RWPE2 (cell line): ENCODE data around the gene ELP1.
A peak's percentile ranks its signal among the peaks of the same experiment; 100 is the strongest.

Experiments
- ATAC-seq: fragments of 200-7000 bp; cut with Tn5 transposase; 3 replicates; pipeline ENCODE4 v1.9.1; 2021; ENCODE audit warnings: low read depth
- DNase-seq: peaks from one replicate; pipeline ENCODE4 v3.0.0-alpha.2; 2020; ENCODE audit warnings: low spot score
- H3K27ac ChIP-seq: fragments of 450-650 bp; 2 replicates; pipeline ENCODE4 v1.5.1; 2017; ENCODE audit warnings: mild to moderate bottlenecking; ENCODE audit not compliant: poor library complexity, severe bottlenecking
- H3K27me3 ChIP-seq: fragments of 250-450 bp; sonication (Bioruptor Pico); 2 replicates; pipeline ENCODE4 v1.5.1; 2021; ENCODE audit warnings: mild to moderate bottlenecking, moderate library complexity; ENCODE audit not compliant: insufficient read depth, poor library complexity, severe bottlenecking
- H3K36me3 ChIP-seq: fragments of 250-450 bp; sonication (Bioruptor Pico); 2 replicates; pipeline ENCODE4 v1.5.1; 2020; ENCODE audit warnings: low read depth, mild to moderate bottlenecking, moderate library complexity
- H3K4me1 ChIP-seq: fragments of 250-450 bp; sonication (Bioruptor Pico); 2 replicates; pipeline ENCODE4 v1.5.1; 2021; ENCODE audit warnings: mild to moderate bottlenecking, moderate library complexity; ENCODE audit not compliant: insufficient read depth, poor library complexity, severe bottlenecking
- H3K4me3 ChIP-seq: fragments of 250-450 bp; sonication (Bioruptor Pico); 2 replicates; pipeline ENCODE4 v1.5.1; 2021; ENCODE audit warnings: mild to moderate bottlenecking, moderate library complexity; ENCODE audit not compliant: severe bottlenecking
- H3K9me3 ChIP-seq: fragments of 250-450 bp; sonication (Bioruptor Pico); 2 replicates; pipeline ENCODE4 v1.5.1; 2021; ENCODE audit warnings: mild to moderate bottlenecking, moderate library complexity; ENCODE audit not compliant: severe bottlenecking
- TF ChIP-seq, protein P1 (sequence below): fragments of 450-650 bp; IDR thresholded peaks from one replicate; pipeline ENCODE4 v1.5.1; 2017; ENCODE audit warnings: mild to moderate bottlenecking, moderate library complexity; ENCODE audit not compliant: poor library complexity, severe bottlenecking

ELP1 gene

DNA sequence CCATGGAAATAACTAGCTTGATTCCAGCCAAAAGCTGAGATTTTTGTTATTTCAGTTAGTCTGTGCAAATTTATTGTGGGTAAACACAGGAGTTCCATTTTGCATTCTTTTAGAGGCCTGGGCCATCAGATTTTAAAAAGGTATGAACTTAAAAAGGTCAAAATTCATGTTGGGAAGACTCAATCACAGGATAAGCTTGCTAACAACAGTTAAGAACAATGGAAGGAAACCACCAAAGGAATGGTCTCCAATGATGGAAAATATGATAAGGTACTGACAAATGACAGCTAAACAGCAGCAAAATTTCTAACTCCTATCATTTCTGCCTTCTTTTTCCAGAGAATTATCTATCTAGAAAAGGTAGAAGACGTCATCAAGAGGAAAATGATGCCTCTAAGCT lies 16.2 kb upstream of the ELP1 start:
- H3K36me3 ChIP-seq = peaks cover 56% of the 10 kb centered on the region
- ATAC-seq (no peak), DNase-seq (no peak)
- no peaks in the 10 kb centered on the region for H3K9me3 ChIP-seq
- TF ChIP-seq, protein P1, sequence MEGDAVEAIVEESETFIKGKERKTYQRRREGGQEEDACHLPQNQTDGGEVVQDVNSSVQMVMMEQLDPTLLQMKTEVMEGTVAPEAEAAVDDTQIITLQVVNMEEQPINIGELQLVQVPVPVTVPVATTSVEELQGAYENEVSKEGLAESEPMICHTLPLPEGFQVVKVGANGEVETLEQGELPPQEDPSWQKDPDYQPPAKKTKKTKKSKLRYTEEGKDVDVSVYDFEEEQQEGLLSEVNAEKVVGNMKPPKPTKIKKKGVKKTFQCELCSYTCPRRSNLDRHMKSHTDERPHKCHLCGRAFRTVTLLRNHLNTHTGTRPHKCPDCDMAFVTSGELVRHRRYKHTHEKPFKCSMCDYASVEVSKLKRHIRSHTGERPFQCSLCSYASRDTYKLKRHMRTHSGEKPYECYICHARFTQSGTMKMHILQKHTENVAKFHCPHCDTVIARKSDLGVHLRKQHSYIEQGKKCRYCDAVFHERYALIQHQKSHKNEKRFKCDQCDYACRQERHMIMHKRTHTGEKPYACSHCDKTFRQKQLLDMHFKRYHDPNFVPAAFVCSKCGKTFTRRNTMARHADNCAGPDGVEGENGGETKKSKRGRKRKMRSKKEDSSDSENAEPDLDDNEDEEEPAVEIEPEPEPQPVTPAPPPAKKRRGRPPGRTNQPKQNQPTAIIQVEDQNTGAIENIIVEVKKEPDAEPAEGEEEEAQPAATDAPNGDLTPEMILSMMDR = no peak
- H3K27ac ChIP-seq = no peak overlapping the region
- no peak overlapping the region for H3K4me3 ChIP-seq
- H3K4me1 ChIP-seq = no peaks in the 10 kb centered on the region
- H3K27me3 ChIP-seq = no peaks in the 10 kb centered on the region

DNA sequence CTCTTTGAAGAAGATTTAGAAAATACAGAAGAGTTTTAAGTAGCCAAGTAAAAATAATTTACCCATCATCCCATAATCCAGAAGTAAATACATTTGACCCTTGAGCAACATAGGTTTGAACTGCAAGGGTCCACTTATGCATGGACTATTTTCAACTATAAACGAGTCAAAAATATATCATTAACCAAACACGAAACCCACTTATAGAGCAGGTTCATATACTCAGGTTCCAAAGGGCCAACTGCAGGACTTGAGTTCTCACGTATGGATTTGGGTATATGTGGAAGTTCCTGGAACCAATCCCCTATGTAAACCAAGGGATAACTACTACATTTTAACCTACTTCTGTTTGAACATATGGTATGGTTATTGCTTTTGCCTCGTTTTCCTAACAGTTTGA lies 6.1 kb upstream of the ELP1 start:
- TF ChIP-seq, protein P1 = no peak
- H3K27ac ChIP-seq = no peak overlapping the region
- H3K36me3 ChIP-seq = peaks cover 58% of the 10 kb centered on the region
- no peak overlapping the region for H3K4me3 ChIP-seq
- H3K4me1 ChIP-seq = peaks cover 4% of the 10 kb centered on the region
- ATAC-seq (no peak), DNase-seq (no peak)
- H3K9me3 ChIP-seq = no peaks in the 10 kb centered on the region
- H3K27me3 ChIP-seq = no peaks in the 10 kb centered on the region

DNA sequence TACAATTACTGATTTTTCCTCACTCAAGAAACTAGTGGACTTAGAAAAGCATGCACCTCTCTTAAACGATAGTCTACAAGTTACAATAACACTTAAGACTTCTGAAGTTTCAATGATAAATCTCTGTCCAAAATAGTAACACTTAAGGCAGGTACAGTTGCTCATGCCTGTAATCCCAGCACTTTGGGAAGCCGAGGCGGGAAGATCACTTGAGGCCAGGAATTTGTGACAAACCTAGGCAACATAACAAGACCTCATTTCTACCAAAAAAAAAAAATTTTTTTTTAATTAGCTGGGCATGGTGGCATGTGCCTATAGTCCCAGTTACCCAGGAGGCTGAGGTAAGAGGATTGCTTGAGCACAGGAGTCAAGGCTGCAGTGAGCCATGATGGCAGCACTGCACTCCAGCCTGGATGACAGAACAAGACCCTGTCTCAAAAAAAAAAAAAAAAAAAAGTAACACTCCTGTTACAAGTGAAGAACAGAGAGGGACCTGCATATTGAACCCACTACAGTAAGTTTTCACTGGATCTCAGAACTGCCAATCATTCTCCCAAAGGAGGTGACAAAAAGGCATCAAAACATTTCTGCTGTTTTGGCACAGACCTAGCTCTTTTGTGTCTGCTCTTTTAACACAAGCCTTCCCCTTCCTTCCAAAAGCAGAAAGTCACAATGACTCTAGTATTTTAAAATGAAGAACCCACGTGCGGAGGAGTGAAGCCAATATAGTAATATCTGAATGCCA lies 3.8 kb upstream of the ELP1 start:
- ATAC-seq (no peak), DNase-seq (no peak)
- Histone ChIP-seq H3K4me3 (no peak overlapping the region), H3K4me1 (peaks cover 4% of the 10 kb centered on the region), H3K27me3 (no peaks in the 10 kb centered on the region), H3K9me3 (no peaks in the 10 kb centered on the region), H3K27ac (no peak overlapping the region), H3K36me3 (peaks cover 46% of the 10 kb centered on the region)
- TF ChIP-seq, protein P1 = no peak

DNA sequence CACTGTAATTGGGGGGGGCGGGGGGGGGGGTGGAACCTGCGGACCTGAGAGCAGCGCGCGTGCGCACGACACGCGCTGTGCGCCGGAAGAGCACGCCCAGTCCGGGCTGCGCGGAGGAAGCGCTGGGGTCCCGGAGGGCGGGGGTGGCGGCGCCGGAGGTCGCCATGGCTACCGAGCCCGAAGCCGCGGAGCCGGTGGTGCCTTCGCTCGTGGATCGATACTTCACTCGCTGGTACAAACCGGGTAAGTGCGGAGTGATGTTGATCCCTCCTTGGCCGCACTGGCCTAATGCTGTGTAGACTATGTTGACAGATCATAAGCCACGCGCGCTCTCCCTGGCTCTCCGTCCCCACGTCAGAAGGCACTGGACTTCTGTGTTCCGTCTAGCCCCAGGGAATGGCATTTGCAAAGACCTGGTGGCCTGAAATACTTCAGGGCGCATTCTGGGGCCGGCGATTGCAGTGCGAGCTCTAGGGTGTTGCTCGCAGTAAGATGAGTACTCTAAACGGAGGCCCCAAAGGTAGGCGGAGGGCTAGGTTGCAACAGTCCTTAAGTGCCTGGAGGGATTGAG lies 484 bp upstream of the ELP1 start, which contains the start of gene ABITRAM:
Gene ABITRAM, plus strand, starts transcription at position 78 of the 571 bp plus-strand sequence. Its CDS starts 87 bp downstream, at position 165.
- TF ChIP-seq, protein P1 = no peak
- peak; percentile 61 for DNase-seq
- H3K9me3 ChIP-seq = no peaks in the 10 kb centered on the region
- peak; percentile 78 for ATAC-seq
- peaks cover 29% of the 10 kb centered on the region for H3K36me3 ChIP-seq
- H3K4me3 ChIP-seq = peak within 1 kb of the TSS; percentile 96
- H3K27me3 ChIP-seq = no peaks in the 10 kb centered on the region
- peaks cover 9% of the 10 kb centered on the region for H3K4me1 ChIP-seq
- peak within 1 kb of the TSS; percentile 45 for H3K27ac ChIP-seq
